Tibial nerve (tissue), 4 donors: Measurements from ENCODE around the gene RANBP6. TPM values are rescaled to one million over a fixed set of nuclear protein-coding genes. Genes with fewer than 3 reads are reported as not detected.
"Not testable (repeated sequence)": the region's sequence is repeated elsewhere in the genome, so short reads cannot be mapped to it uniquely, and the experiment has no call there.

Experiments used
- DNase-seq, 2 donors: peaks; one replicate each; pipeline ENCODE4 v3.0.0-alpha.2; 2019; ENCODE audit warnings: low spot score in 2 of 2
- H3K27ac ChIP-seq, 4 donors: fragments of 200-600 bp; sonication (generic) in 3 of 4; one replicate each; pipeline ENCODE4 v1.5.1; 2017 to 2019; ENCODE audit warnings: mild to moderate bottlenecking in 1 of 4
- H3K27me3 ChIP-seq, 2 donors: fragments of 200-600 bp; sonication (generic) in 1 of 2; one replicate each; pipeline versions ENCODE4 v1.5.1 to v1.6.0; 2017 to 2019
- H3K36me3 ChIP-seq, 3 donors: fragments of 200-600 bp; sonication (generic); one replicate each; pipeline ENCODE4 v1.5.1; 2018 to 2019
- H3K4me1 ChIP-seq, 4 donors: fragments of 200-600 bp; sonication (generic) in 3 of 4; one replicate each; pipeline ENCODE4 v1.5.1; 2017 to 2019
- H3K4me3 ChIP-seq, 4 donors: fragments of 200-600 bp; sonication (generic) in 3 of 4; one replicate each; pipeline ENCODE4 v1.5.1; 2017 to 2019; ENCODE audit warnings: mild to moderate bottlenecking in 1 of 4, moderate library complexity in 1 of 4
- H3K9me3 ChIP-seq, 4 donors: fragments of 200-600 bp; sonication (generic) in 3 of 4; one replicate each; pipeline ENCODE4 v1.5.1; 2017 to 2019
- EP300 ChIP-seq, 2 donors: sonication (generic); formaldehyde crosslinking; IDR thresholded peaks; one replicate each; pipeline ENCODE4 v1.6.1; 2017; ENCODE audit warnings: antibody characterized with exemption in 2 of 2, mild to moderate bottlenecking in 1 of 2
- POLR2A ChIP-seq, 2 donors: fragments of 450-650 bp; IDR thresholded peaks; one replicate each; pipeline ENCODE4 v1.6.1; 2017; ENCODE audit warnings: antibody characterized with exemption in 2 of 2, mild to moderate bottlenecking in 2 of 2, moderate library complexity in 2 of 2
- WGBS, 2 donors: methylation state at CpG; one replicate each; pipeline ENCODE4 v1.1.5; 2018; 5-methylcytosine and 5-hydroxymethylcytosine counted together
- total RNA-seq, 4 donors: library from RNA; depleted of rRNA; stranded (reverse); fragments of >200 nt; gene quantifications; one replicate each; pipeline ENCODE4 v1.1.0, GENCODE V29; 2016
- TF ChIP-seq, protein P1 (sequence below), 5 experiments: fragments of 200-600 bp in 3 of 5; fragments of 450-650 bp in 2 of 5; sonication (generic) in 3 of 5; IDR thresholded peaks; one replicate each; pipeline ENCODE4 v1.5.1; 2016 to 2019; ENCODE audit warnings: antibody characterized with exemption in 5 of 5, mild to moderate bottlenecking in 3 of 5, moderate library complexity in 2 of 5

Gene RANBP6
- total RNA-seq, 4 donors from 2014 or later, result 8.8 to 19.9 (median 11.5) TPM

- Histone ChIP-seq H3K36me3 (no peaks in the 10 kb centered on the region), H3K9me3 (no peaks in the 10 kb centered on the region), H3K4me3 (no peak overlapping the region), H3K27ac (no peak overlapping the region), H3K4me1 (no peaks in the 10 kb centered on the region), H3K27me3 (no peaks in the 10 kb centered on the region)
- 46% methylated on average over 4 of the region's 4 CpGs for WGBS, 2 donors
- TF ChIP-seq POLR2A (IDR thresholded peaks at IDR 0.05), result no peak
- TF ChIP-seq, protein P1, sequence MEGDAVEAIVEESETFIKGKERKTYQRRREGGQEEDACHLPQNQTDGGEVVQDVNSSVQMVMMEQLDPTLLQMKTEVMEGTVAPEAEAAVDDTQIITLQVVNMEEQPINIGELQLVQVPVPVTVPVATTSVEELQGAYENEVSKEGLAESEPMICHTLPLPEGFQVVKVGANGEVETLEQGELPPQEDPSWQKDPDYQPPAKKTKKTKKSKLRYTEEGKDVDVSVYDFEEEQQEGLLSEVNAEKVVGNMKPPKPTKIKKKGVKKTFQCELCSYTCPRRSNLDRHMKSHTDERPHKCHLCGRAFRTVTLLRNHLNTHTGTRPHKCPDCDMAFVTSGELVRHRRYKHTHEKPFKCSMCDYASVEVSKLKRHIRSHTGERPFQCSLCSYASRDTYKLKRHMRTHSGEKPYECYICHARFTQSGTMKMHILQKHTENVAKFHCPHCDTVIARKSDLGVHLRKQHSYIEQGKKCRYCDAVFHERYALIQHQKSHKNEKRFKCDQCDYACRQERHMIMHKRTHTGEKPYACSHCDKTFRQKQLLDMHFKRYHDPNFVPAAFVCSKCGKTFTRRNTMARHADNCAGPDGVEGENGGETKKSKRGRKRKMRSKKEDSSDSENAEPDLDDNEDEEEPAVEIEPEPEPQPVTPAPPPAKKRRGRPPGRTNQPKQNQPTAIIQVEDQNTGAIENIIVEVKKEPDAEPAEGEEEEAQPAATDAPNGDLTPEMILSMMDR (IDR thresholded peaks at IDR 0.05), result peak; percentile 28 to 43 (median 39)
- DNase-seq, result no peak
Observed at GRCh38 chr9:6024035-6024554, 8.7 kb upstream of the RANBP6 start.

- not testable (repeated sequence) for H3K9me3 ChIP-seq, H3K27me3 ChIP-seq, H3K4me3 ChIP-seq, H3K27ac ChIP-seq, DNase-seq
- 95 to 96% methylated on average over 10 of the region's 10 CpGs for WGBS, 2 donors
- peaks cover 0 to 36% (median 9%) of the 10 kb centered on the region in 4 donors for H3K4me1 ChIP-seq
- H3K36me3 ChIP-seq, result peaks cover 0 to 24% (median 0%) of the 10 kb centered on the region in 3 donors
Observed at GRCh38 chr9:6016975-6017374, 1.6 kb upstream of the RANBP6 start.

DNA sequence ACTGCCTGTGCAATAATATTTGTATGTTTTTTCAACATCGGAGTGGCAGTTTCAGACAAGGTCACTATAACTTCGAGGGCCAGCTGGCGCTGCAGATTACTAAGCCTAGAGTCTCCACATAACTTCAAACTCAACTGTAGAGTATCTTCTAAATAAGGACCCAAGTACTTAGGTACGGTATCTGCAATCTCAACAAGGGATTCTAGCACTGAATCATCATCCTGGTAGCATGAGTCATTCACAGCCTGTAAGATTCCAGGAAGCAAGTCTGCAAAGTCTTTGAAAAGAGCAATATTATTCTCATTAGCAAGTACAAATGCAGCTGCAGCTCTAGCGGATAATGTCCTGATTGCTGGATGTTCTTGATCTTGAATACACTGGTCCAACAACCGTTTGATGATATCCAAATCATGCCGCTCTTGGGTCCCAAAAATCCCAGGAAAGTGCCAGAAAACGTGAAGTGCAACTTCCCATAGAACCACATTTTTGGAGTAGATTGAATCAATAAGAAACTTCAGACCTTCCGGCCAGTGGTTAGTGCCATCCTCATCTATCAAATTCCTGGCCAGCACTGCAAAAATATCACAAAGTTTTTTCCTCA, 654 bp downstream of the RANBP6 start:
- no peaks in the 10 kb centered on the region for H3K9me3 ChIP-seq
- 37 to 41% methylated on average over 9 of the region's 9 CpGs for WGBS, 2 donors
- H3K4me1 ChIP-seq, result peaks cover 0 to 44% (median 9%) of the 10 kb centered on the region in 4 donors
- H3K4me3 ChIP-seq, result peak overlapping the region; percentile 59 to 83 (median 72)
- H3K36me3 ChIP-seq, result peaks cover 0 to 35% (median 0%) of the 10 kb centered on the region in 3 donors
- no peak for DNase-seq
- no peaks in the 10 kb centered on the region for H3K27me3 ChIP-seq
- TF ChIP-seq POLR2A (IDR thresholded peaks at IDR 0.05) (no peak), EP300 (IDR thresholded peaks at IDR 0.05) (no peak)
- TF ChIP-seq, protein P1 (IDR thresholded peaks at IDR 0.05), result no peak
- peak overlapping the region; percentile 71 to 85 (median 80) for H3K27ac ChIP-seq

GRCh38 chr9:6008169-6008979, 7.0 kb downstream of the RANBP6 start:
- no peaks in the 10 kb centered on the region for H3K9me3 ChIP-seq
- peak overlapping the region; percentile 79 to 97 (median 92) for H3K4me3 ChIP-seq
- DNase-seq, result peak; percentile 86 to 90
- H3K36me3 ChIP-seq, result peaks cover 0 to 34% (median 0%) of the 10 kb centered on the region in 3 donors
- peak overlapping the region; percentile 98 to 100 (median 99) for H3K27ac ChIP-seq
- TF ChIP-seq EP300 (IDR thresholded peaks at IDR 0.05) (peak; percentile 3 to 75), POLR2A (IDR thresholded peaks at IDR 0.05) (peak in 1 of 2 donors; percentile 35)
- TF ChIP-seq, protein P1 (IDR thresholded peaks at IDR 0.05), result no peak
- 0% methylated on average over 25 to 32 of the region's 40 CpGs for WGBS, 2 donors
- H3K4me1 ChIP-seq, result peaks cover 0 to 64% (median 24%) of the 10 kb centered on the region in 4 donors
- no peaks in the 10 kb centered on the region for H3K27me3 ChIP-seq

DNA sequence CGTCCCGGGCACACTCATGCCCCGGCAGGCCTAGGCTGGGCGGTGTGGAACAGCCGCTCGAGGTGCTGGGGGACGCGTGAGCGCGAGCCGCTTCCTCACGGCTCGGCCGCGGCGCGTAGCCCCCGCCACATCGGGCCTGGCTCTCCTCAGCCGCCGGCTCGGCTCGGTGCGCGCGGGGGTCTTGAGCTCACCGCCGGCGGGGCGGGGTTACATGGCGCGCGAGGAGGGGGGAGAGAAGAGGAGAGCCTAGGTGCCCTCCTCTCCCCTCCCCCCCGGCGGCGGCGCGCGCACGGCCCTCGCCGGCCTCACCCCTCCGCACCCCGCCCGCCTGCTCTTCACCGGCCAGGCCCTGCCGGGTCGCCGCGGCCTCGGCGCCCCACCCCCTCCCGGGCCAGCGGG, 7.7 kb downstream of the RANBP6 start:
- Histone ChIP-seq H3K27me3 (no peaks in the 10 kb centered on the region), H3K9me3 (no peaks in the 10 kb centered on the region), H3K4me3 (peak overlapping the region; percentile 79 to 97 (median 92)), H3K4me1 (peaks cover 0 to 60% (median 24%) of the 10 kb centered on the region in 4 donors), H3K36me3 (peaks cover 0 to 28% (median 0%) of the 10 kb centered on the region in 3 donors), H3K27ac (peak overlapping the region; percentile 98 to 100 (median 99))
- peak; percentile 56 to 60 for DNase-seq
- WGBS, 2 donors, result 0% methylated on average over 9 of the region's 54 CpGs; no CpG with 5 or more reads in 1 of the 2 donors
- no peak for TF ChIP-seq EP300 (IDR thresholded peaks at IDR 0.05)
- TF ChIP-seq POLR2A (IDR thresholded peaks at IDR 0.05), result no peak
- TF ChIP-seq, protein P1 (IDR thresholded peaks at IDR 0.05), result no peak
